B cell (primary cell): ENCODE data around the gene CCDC91. TPM values are rescaled to one million over a fixed set of nuclear protein-coding genes. Genes with fewer than 3 reads are reported as not detected.

Source experiments
- ATAC-seq: fragments of 200-7000 bp; cut with Tn5 transposase; one replicate; pipeline ENCODE4 v1.10.0; 2021; ENCODE audit warnings: low read depth, mild to moderate bottlenecking, moderate number of reproducible peaks, moderate library complexity
- CTCF ChIA-PET: fragments of 350-600 bp; sonication (Branson Sonifier 250); formaldehyde crosslinking; loops from one replicate; lab custom pipeline; 2021; ENCODE audit warnings: antibody characterized with exemption, inconsistent platforms; lab: Charles Lee
- POLR2A ChIA-PET: fragments of 350-600 bp; sonication (Branson Sonifier 250); formaldehyde crosslinking; loops from one replicate; lab custom pipeline; 2021; ENCODE audit warnings: antibody characterized with exemption; lab: Charles Lee
- DNase-seq: peaks from one replicate; pipeline ENCODE4 v3.0.0; 2013
- H2AFZ ChIP-seq: 2 replicates; pipeline ENCODE4 v1.6.1; 2012; ENCODE audit warnings: mild to moderate bottlenecking, low read depth, low read length; ENCODE audit not compliant: insufficient read depth, poor library complexity, severe bottlenecking
- H3K27ac ChIP-seq, 2 donors: 1 replicate in 1 of 2; 2 replicates in 1 of 2; pipeline ENCODE4 v1.5.1; 2012 to 2013; ENCODE audit warnings: low read length in 2 of 2, mild to moderate bottlenecking in 2 of 2, moderate library complexity in 1 of 2
- H3K27me3 ChIP-seq, 4 experiments: fragments of 200-600 bp in 1 of 4; sonication (generic) in 1 of 4; replicated peaks in 1 of 4; 1 replicate in 2 of 4; 2 replicates in 2 of 4; pipeline versions ENCODE4 v1.6.1 to v1.7.0; 2013 to 2016; ENCODE audit warnings: low read length in 3 of 4, mild to moderate bottlenecking in 2 of 4, mixed read lengths in 1 of 4, moderate library complexity in 1 of 4; ENCODE audit not compliant: insufficient read depth in 4 of 4, control insufficient read depth in 3 of 4; ENCODE audit errors: control extremely low read depth in 1 of 4
- H3K36me3 ChIP-seq, 2 experiments: replicated peaks in 1 of 2; 1 replicate in 1 of 2; 2 replicates in 1 of 2; pipeline versions ENCODE4 v1.6.1 to v1.7.1; 2013; ENCODE audit warnings: low read length in 1 of 2; ENCODE audit not compliant: insufficient read depth in 2 of 2, control insufficient read depth in 1 of 2; ENCODE audit errors: control extremely low read depth in 1 of 2, extremely low read depth in 1 of 2
- H3K4me1 ChIP-seq, 2 donors: fragments of 200-600 bp in 1 of 2; sonication (generic) in 1 of 2; 1 replicate in 1 of 2; 2 replicates in 1 of 2; pipeline versions ENCODE4 v1.5.1 to v1.6.1; 2013 to 2017; ENCODE audit warnings: low read length in 2 of 2; ENCODE audit not compliant: control insufficient read depth in 2 of 2, insufficient read depth in 2 of 2
- H3K4me2 ChIP-seq: replicated peaks from 2 replicates; pipeline ENCODE3; 2012; ENCODE audit warnings: mild to moderate bottlenecking, low read depth, low read length; ENCODE audit not compliant: poor library complexity, severe bottlenecking
- H3K4me3 ChIP-seq, 5 experiments: fragments of 200-600 bp in 1 of 5; sonication (generic) in 1 of 5; 1 replicate in 3 of 5; 2 replicates in 2 of 5; pipeline versions ENCODE4 v1.5.1 to v1.7.0; 2011 to 2016; ENCODE audit warnings: low read length in 4 of 5, mild to moderate bottlenecking in 4 of 5, low read depth in 2 of 5, control low read depth in 1 of 5, moderate library complexity in 1 of 5; ENCODE audit not compliant: insufficient read depth in 1 of 5; ENCODE audit errors: control extremely low read depth in 1 of 5, extremely low read depth in 1 of 5
- H3K79me2 ChIP-seq: fragments of 200-600 bp; sonication (generic); one replicate; pipeline ENCODE4 v1.6.0; 2016; ENCODE audit warnings: low read length; ENCODE audit not compliant: control insufficient read depth, insufficient read depth
- H3K9ac ChIP-seq: fragments of 200-600 bp; sonication (generic); 2 replicates; pipeline ENCODE4 v1.6.1; 2017; ENCODE audit warnings: mild to moderate bottlenecking, low read length, moderate library complexity
- H3K9me3 ChIP-seq, 3 donors: one replicate each; pipeline versions ENCODE4 v1.6.1 to v1.7.1; 2013; ENCODE audit warnings: low read length in 2 of 3; ENCODE audit not compliant: control insufficient read depth in 2 of 3, insufficient read depth in 1 of 3; ENCODE audit errors: control extremely low read depth in 1 of 3
- H4K20me1 ChIP-seq: 2 replicates; pipeline ENCODE4 v1.6.0; 2012; ENCODE audit warnings: mild to moderate bottlenecking, low read length; ENCODE audit not compliant: insufficient read depth, control insufficient read depth, poor library complexity, severe bottlenecking
- H3K27ac Mint-ChIP-seq: one replicate; pipeline ENCODE4 v1.8.0; 2021; ENCODE audit warnings: mixed read lengths
- H3K27me3 Mint-ChIP-seq: one replicate; pipeline ENCODE4 v1.8.0; 2021; ENCODE audit warnings: mixed read lengths
- H3K4me1 Mint-ChIP-seq: one replicate; pipeline ENCODE4 v1.8.0; 2021; ENCODE audit warnings: mixed read lengths
- H3K4me3 Mint-ChIP-seq: one replicate; pipeline ENCODE4 v1.8.0; 2021; ENCODE audit warnings: mixed read lengths
- H3K9me3 Mint-ChIP-seq: one replicate; pipeline ENCODE4 v1.8.0; 2022; ENCODE audit warnings: mixed read lengths; ENCODE audit not compliant: insufficient read depth
- EZH2 ChIP-seq: IDR thresholded peaks from 2 replicates; pipeline ENCODE4 v1.6.1; 2012; ENCODE audit warnings: borderline replicate concordance, low read depth, mild to moderate bottlenecking, moderate library complexity, low read length; ENCODE audit not compliant: insufficient read depth, poor library complexity, severe bottlenecking
- whole genome bisulfite sequencing: methylation state at CpG from one replicate; pipeline ENCODE4 v1.1.5; 2013; ENCODE audit warnings: missing lambda C conversion rate; ENCODE audit not compliant: insufficient coverage; 5-methylcytosine and 5-hydroxymethylcytosine counted together
- intact Hi-C: fragments of 100-400 bp; cut with micrococcal nuclease; formaldehyde crosslinking; loops from one replicate; pipeline ENCODE4 v1.10.0; 2022
- polyA plus RNA-seq: library from polyadenylated mRNA; depleted of rRNA; stranded (reverse); fragments of >200 nt; gene quantifications from 2 replicates; pipeline ENCODE4 v1.2.3, GENCODE V29; 2012
- total RNA-seq, 2 donors: library from RNA; stranded (reverse); fragments of 120-200 nt in 1 of 2; gene quantifications; 1 replicate in 1 of 2; 2 replicates in 1 of 2; pipeline versions ENCODE4 v1.2.3 to v1.2.4, GENCODE V29; 2013 to 2022
- TF ChIP-seq, protein P1 (sequence below): fragments of 200-600 bp; IDR thresholded peaks from one replicate; pipeline ENCODE4 v1.8.0; 2022; ENCODE audit warnings: antibody characterized with exemption, mild to moderate bottlenecking

CCDC91 gene
- total and polyA plus RNA-seq, 2 donors (not counting 1 experiment from before 2014, with no cell fraction given): 10.9 to 64.8 TPM

DNA sequence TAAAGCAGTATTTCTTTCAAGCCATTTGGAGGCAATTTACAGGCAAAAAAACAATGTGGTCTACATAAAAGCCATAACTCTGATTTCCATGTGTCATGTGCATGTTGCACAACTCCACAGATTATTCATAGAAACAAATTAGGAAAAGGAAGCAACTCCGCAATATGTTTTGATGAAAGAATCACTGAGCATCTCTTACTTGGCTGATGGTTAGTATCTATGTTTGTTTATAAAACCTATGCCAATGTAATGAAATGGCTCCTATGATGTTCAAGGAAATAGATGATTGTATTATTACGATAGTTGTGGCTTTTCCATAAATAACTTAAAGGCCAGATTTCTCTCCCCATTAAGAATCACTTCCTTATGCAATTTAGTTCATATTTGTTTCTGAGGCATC is 373.7 kb downstream of the CCDC91 start:
- no peak for DNase-seq
- Histone ChIP-seq H3K27ac (no peak overlapping the region), H3K4me1 (no peaks in the 10 kb centered on the region), H3K4me3 (no peak overlapping the region), H4K20me1 (no peaks in the 10 kb centered on the region), H3K36me3 (peaks cover 0 to 2% of the 10 kb centered on the region in 2 experiments), H3K9me3 (no peaks in the 10 kb centered on the region), H3K27me3 (no peaks in the 10 kb centered on the region), H3K79me2 (no peaks in the 10 kb centered on the region), H3K4me2 (no peak overlapping the region), H2AFZ (no peak overlapping the region), H3K9ac (no peak overlapping the region)
- H3K27ac Mint-ChIP-seq: no peak overlapping the region
- no peak for TF ChIP-seq EZH2
- TF ChIP-seq, protein P1, sequence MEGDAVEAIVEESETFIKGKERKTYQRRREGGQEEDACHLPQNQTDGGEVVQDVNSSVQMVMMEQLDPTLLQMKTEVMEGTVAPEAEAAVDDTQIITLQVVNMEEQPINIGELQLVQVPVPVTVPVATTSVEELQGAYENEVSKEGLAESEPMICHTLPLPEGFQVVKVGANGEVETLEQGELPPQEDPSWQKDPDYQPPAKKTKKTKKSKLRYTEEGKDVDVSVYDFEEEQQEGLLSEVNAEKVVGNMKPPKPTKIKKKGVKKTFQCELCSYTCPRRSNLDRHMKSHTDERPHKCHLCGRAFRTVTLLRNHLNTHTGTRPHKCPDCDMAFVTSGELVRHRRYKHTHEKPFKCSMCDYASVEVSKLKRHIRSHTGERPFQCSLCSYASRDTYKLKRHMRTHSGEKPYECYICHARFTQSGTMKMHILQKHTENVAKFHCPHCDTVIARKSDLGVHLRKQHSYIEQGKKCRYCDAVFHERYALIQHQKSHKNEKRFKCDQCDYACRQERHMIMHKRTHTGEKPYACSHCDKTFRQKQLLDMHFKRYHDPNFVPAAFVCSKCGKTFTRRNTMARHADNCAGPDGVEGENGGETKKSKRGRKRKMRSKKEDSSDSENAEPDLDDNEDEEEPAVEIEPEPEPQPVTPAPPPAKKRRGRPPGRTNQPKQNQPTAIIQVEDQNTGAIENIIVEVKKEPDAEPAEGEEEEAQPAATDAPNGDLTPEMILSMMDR: no peak
- H3K9me3 Mint-ChIP-seq: no peaks in the 10 kb centered on the region
- ChIA-PET CTCF (no interaction called here), POLR2A (no interaction called here)
- H3K4me3 Mint-ChIP-seq: no peak overlapping the region
- intact Hi-C loops: no loop called here
- no peaks in the 10 kb centered on the region for H3K27me3 Mint-ChIP-seq
- no CpG with 5 or more reads among the region's 2 CpGs for WGBS
- H3K4me1 Mint-ChIP-seq: no peaks in the 10 kb centered on the region
- no peak for ATAC-seq

DNA sequence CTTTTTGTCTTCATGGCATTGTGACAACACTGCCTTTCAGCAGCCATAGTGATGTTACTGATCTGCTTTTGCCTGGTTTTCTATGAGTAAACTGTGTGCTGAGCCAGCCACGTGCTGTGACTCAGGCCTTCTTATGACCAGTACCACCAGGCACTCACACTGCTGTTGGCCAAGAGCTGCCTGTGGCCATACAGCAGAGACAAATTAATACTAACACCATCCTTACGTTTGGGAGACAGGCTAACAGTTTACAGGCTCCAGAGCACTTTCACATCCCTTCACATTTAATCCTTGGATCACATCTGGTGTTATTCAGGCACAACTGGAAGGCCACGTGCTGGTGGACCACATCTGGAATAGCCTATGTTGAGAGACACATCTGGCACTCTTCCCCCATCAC is 377.9 kb downstream of the CCDC91 start:
- H3K79me2 ChIP-seq: no peaks in the 10 kb centered on the region
- H3K36me3 ChIP-seq: no peaks in the 10 kb centered on the region
- 85% methylated on average over 3 of the region's 3 CpGs for WGBS
- TF ChIP-seq, protein P1: no peak
- TF ChIP-seq EZH2: no peak
- no peak overlapping the region for H3K4me3 ChIP-seq
- no peaks in the 10 kb centered on the region for H4K20me1 ChIP-seq
- H2AFZ ChIP-seq: no peak overlapping the region
- ATAC-seq: no peak
- Mint-ChIP-seq H3K4me3 (no peak overlapping the region), H3K4me1 (no peaks in the 10 kb centered on the region), H3K27me3 (no peaks in the 10 kb centered on the region), H3K27ac (no peak overlapping the region), H3K9me3 (no peaks in the 10 kb centered on the region)
- H3K9ac ChIP-seq: no peak overlapping the region
- no peak overlapping the region for H3K27ac ChIP-seq
- no peak overlapping the region for H3K4me2 ChIP-seq
- no peaks in the 10 kb centered on the region for H3K27me3 ChIP-seq
- no peak for DNase-seq
- ChIA-PET CTCF (no interaction called here), POLR2A (no interaction called here)
- H3K9me3 ChIP-seq: no peaks in the 10 kb centered on the region
- intact Hi-C loops: no loop called here
- H3K4me1 ChIP-seq: no peaks in the 10 kb centered on the region
